ENCODE data around the gene HEATR1. TPM values are rescaled to one million over a fixed set of nuclear protein-coding genes. Genes with fewer than 3 reads are reported as not detected.
"Not testable (repeated sequence)": the region's sequence is repeated elsewhere in the genome, so short reads cannot be mapped to it uniquely, and the experiment has no call there.

Gene HEATR1
- total RNA-seq, 1 donor, result 39.4 TPM

DNA sequence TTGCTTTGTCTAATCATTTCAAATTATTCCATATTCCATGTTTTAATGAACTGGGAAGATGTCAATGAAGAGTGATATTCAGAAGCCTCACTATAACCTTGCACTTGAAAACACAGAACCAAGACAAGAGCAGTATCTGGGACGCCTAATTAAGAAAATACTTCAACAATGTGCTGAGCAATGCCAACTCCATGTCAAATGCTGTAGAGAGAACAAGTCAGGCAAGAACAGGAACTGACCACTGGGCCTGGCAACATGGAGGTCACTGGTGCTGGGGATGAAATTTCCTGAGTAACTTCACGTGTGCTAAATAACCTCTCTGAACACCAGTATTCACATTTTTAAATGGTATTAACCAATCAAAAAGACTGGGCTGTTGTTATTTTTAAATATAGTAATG is 22.8 kb downstream of the HEATR1 start:
- Histone ChIP-seq H2AFZ (ENCODE audit: low read length) (no peak overlapping the region), H3K27ac (ENCODE audit: low read depth, low read length) (no peak overlapping the region), H3K4me1 (ENCODE audit: insufficient read depth, low read length) (no peaks in the 10 kb centered on the region), H3K4me2 (ENCODE audit: insufficient read depth, low read length) (no peak overlapping the region), H3K4me3 (ENCODE audit: insufficient read depth, low read length) (no peak overlapping the region), H3K9me3 (ENCODE audit: low read depth, low read length) (no peaks in the 10 kb centered on the region), H3K27me3 (ENCODE audit: insufficient read depth, low read length) (no peaks in the 10 kb centered on the region), H4K20me1 (ENCODE audit: insufficient read depth, low read length) (no peaks in the 10 kb centered on the region), H3K36me3 (ENCODE audit: insufficient read depth, low read length) (peaks cover 47% of the 10 kb centered on the region), H3K79me2 (ENCODE audit: insufficient read depth, low read length) (no peaks in the 10 kb centered on the region)
- TF ChIP-seq CTCF (IDR thresholded peaks at IDR 0.05; ENCODE audit: extremely low read depth, low read depth, low read length), result no peak
- no peak for DNase-seq (ENCODE audit: insufficient read length, low spot score, missing footprints)

GRCh38 chr1:236580404-236580803 is 23.9 kb downstream of the HEATR1 start:
- H3K27ac ChIP-seq (ENCODE audit: low read depth, low read length); H2AFZ ChIP-seq (ENCODE audit: low read length); H4K20me1 ChIP-seq (ENCODE audit: insufficient read depth, low read length); H3K4me1 ChIP-seq (ENCODE audit: insufficient read depth, low read length); H3K4me2 ChIP-seq (ENCODE audit: insufficient read depth, low read length); H3K9me3 ChIP-seq (ENCODE audit: low read depth, low read length); H3K27me3 ChIP-seq (ENCODE audit: insufficient read depth, low read length); DNase-seq (ENCODE audit: insufficient read length, low spot score, missing footprints); H3K79me2 ChIP-seq (ENCODE audit: insufficient read depth, low read length); H3K4me3 ChIP-seq (ENCODE audit: insufficient read depth, low read length): not testable (repeated sequence)
- peaks cover 44% of the 10 kb centered on the region for H3K36me3 ChIP-seq (ENCODE audit: insufficient read depth, low read length)

GRCh38 chr1:236578661-236579060 is 25.7 kb downstream of the HEATR1 start:
- TF ChIP-seq CTCF (IDR thresholded peaks at IDR 0.05; ENCODE audit: extremely low read depth, low read depth, low read length), result no peak
- Histone ChIP-seq H3K4me1 (ENCODE audit: insufficient read depth, low read length) (peaks cover 3% of the 10 kb centered on the region), H3K4me2 (ENCODE audit: insufficient read depth, low read length) (no peak overlapping the region), H4K20me1 (ENCODE audit: insufficient read depth, low read length) (no peaks in the 10 kb centered on the region), H2AFZ (ENCODE audit: low read length) (no peak overlapping the region), H3K9me3 (ENCODE audit: low read depth, low read length) (no peaks in the 10 kb centered on the region), H3K27me3 (ENCODE audit: insufficient read depth, low read length) (no peaks in the 10 kb centered on the region), H3K4me3 (ENCODE audit: insufficient read depth, low read length) (no peak overlapping the region), H3K79me2 (ENCODE audit: insufficient read depth, low read length) (no peaks in the 10 kb centered on the region), H3K36me3 (ENCODE audit: insufficient read depth, low read length) (peaks cover 42% of the 10 kb centered on the region), H3K27ac (ENCODE audit: low read depth, low read length) (no peak overlapping the region)
- no peak for DNase-seq (ENCODE audit: insufficient read length, low spot score, missing footprints)

- not testable (repeated sequence) for H2AFZ ChIP-seq (ENCODE audit: low read length); DNase-seq (ENCODE audit: insufficient read length, low spot score, missing footprints); H3K27me3 ChIP-seq (ENCODE audit: insufficient read depth, low read length); H3K4me3 ChIP-seq (ENCODE audit: insufficient read depth, low read length); H3K4me1 ChIP-seq (ENCODE audit: insufficient read depth, low read length); H3K79me2 ChIP-seq (ENCODE audit: insufficient read depth, low read length); H3K4me2 ChIP-seq (ENCODE audit: insufficient read depth, low read length); H3K27ac ChIP-seq (ENCODE audit: low read depth, low read length); H4K20me1 ChIP-seq (ENCODE audit: insufficient read depth, low read length); H3K9me3 ChIP-seq (ENCODE audit: low read depth, low read length)
- peaks cover 45% of the 10 kb centered on the region for H3K36me3 ChIP-seq (ENCODE audit: insufficient read depth, low read length)
Observed at GRCh38 chr1:236577041-236577440, 27.3 kb downstream of the HEATR1 start.

- Histone ChIP-seq H3K4me2 (ENCODE audit: insufficient read depth, low read length) (no peak overlapping the region), H3K27me3 (ENCODE audit: insufficient read depth, low read length) (no peaks in the 10 kb centered on the region), H2AFZ (ENCODE audit: low read length) (no peak overlapping the region), H3K4me3 (ENCODE audit: insufficient read depth, low read length) (no peak overlapping the region), H3K27ac (ENCODE audit: low read depth, low read length) (no peak overlapping the region), H3K4me1 (ENCODE audit: insufficient read depth, low read length) (peaks cover 3% of the 10 kb centered on the region), H3K36me3 (ENCODE audit: insufficient read depth, low read length) (peaks cover 50% of the 10 kb centered on the region), H4K20me1 (ENCODE audit: insufficient read depth, low read length) (no peaks in the 10 kb centered on the region), H3K9me3 (ENCODE audit: low read depth, low read length) (no peaks in the 10 kb centered on the region), H3K79me2 (ENCODE audit: insufficient read depth, low read length) (no peaks in the 10 kb centered on the region)
- no peak for TF ChIP-seq CTCF (IDR thresholded peaks at IDR 0.05; ENCODE audit: extremely low read depth, low read depth, low read length)
- DNase-seq (ENCODE audit: insufficient read length, low spot score, missing footprints), result no peak
Observed at GRCh38 chr1:236576004-236576403, 28.3 kb downstream of the HEATR1 start.
